Measurements from ENCODE around the gene TRIM23.
A peak's percentile ranks its signal among the peaks of the same experiment; 100 is the strongest.
"Not testable (repeated sequence)": the region's sequence is repeated elsewhere in the genome, so short reads cannot be mapped to it uniquely, and the experiment has no call there.

Gene TRIM23

GRCh38 chr5:65612298-65612907 is 11.7 kb downstream of the TRIM23 start:
- Mint-ChIP-seq H3K9me3 (no peaks in the 10 kb centered on the region), H3K27me3 (no peaks in the 10 kb centered on the region), H3K27ac (no peak overlapping the region), H3K4me1 (no peaks in the 10 kb centered on the region), H3K4me3 (no peak overlapping the region)
- ATAC-seq (no peak), DNase-seq (no peak)

DNA sequence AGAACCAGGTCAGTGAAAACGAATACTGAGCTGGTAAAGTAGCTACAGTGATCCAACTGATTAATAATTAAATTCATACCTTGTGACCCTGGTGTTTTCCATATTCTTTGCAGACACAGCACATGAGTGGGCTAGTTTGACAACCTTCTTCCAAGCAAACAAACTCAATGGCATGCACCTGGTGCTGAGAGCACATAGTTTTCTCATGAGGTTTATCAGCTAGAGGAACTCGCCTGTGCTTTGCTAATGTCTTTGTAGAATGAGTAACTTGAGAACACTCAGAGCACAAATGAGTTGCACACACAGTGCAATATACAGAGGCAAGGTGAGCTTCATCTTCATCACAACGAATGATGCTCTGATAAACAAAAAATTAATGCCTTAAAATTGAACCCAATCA is 12.6 kb downstream of the TRIM23 start:
- DNase-seq (no peak), ATAC-seq (no peak)
- H3K27me3 Mint-ChIP-seq, result no peaks in the 10 kb centered on the region
- H3K27ac Mint-ChIP-seq, result no peak overlapping the region
- H3K4me3 Mint-ChIP-seq, result no peak overlapping the region
- H3K9me3 Mint-ChIP-seq, result no peaks in the 10 kb centered on the region
- H3K4me1 Mint-ChIP-seq, result no peaks in the 10 kb centered on the region

DNA sequence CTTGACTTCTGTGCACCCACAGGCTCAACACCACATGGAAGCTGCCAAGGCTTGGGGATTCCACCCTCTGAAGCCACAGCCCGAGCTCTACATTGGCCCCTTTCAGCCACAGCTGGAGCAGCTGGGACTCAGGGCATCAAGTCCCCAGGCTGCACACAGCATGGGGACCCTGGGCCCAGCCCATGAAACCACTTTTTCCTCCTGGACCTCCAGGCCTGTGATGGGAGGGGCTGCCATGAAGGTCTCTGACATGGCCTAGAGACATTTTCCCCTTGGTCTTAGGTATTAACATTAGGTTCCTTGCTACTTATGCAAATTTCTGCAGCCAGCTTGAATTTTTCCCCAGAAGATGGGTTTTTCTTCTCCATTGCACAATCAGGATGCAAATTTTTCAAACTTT is 22.4 kb downstream of the TRIM23 start:
- ATAC-seq, H3K4me3 Mint-ChIP-seq: not testable (repeated sequence)
- peaks cover 15 to 27% of the 10 kb centered on the region in 2 donors for H3K9me3 Mint-ChIP-seq

DNA sequence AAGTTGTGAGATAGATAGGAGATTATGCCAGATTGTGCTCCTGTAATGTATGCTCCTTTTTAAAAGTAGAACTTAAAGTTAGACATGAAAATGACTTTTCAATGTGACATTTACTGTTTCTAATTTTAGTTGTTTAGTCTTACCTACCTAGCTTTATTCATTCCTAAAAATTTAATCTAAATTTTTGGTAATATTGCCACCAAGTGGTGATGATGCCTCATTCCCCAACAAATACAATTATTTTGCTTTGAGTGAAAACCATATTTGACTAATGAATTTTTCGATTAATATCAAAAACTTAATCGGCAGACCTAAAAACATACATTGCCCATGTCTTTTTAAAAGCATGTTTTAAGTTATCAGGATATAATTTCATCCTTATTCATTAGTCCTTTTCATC is 35.4 kb downstream of the TRIM23 start:
- no peaks in the 10 kb centered on the region for H3K9me3 Mint-ChIP-seq
- DNase-seq (no peak), ATAC-seq (no peak)
- H3K4me1 Mint-ChIP-seq, result no peaks in the 10 kb centered on the region
- no peak overlapping the region for H3K27ac Mint-ChIP-seq
- no peak overlapping the region for H3K4me3 Mint-ChIP-seq
- no peaks in the 10 kb centered on the region for H3K27me3 Mint-ChIP-seq

More for the DNA sequence above, 22.4 kb downstream of the TRIM23 start:
- H3K4me1 Mint-ChIP-seq, H3K27me3 Mint-ChIP-seq, H3K27ac Mint-ChIP-seq, DNase-seq: not testable (repeated sequence)

- no peaks in the 10 kb centered on the region for H3K27me3 Mint-ChIP-seq
- no peak for ATAC-seq
- H3K4me1 Mint-ChIP-seq, result peaks cover 13% of the 10 kb centered on the region
- no peaks in the 10 kb centered on the region for H3K9me3 Mint-ChIP-seq
- DNase-seq, result no peak
- H3K4me3 Mint-ChIP-seq, result no peak overlapping the region
- H3K27ac Mint-ChIP-seq, result peak overlapping the region; percentile 22 to 27
Measured at GRCh38 chr5:65577141-65577540, 47.0 kb downstream of the TRIM23 start.

DNA sequence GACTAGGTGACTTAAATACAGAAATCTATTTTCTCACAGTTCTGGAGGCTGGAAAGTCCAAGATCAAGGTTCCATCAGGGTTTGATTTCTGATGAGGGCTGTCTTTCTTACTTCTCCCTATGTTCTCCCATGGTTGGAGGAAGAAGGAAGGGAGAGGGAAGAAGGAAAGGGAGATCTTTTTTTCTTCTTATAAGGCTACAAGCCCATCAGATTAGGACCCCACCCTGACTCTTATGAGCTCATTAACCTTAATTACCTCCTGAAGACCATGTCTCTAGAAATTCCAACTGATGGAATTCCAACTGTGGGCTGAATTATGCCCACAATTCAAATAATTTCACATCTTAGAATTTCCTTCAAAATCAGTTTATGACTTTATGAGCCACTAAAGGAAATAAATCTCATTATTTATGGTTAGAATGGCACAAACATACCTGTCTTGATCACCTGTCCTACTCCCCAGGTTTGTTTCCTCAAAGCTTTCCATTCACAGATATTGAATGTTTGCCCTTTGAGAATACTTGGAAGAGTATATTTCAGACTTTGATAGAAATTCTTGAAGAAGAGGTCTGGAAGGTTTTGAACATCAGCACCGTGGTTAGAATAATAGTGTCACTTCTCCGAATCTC is 53.4 kb downstream of the TRIM23 start:
- H3K4me1 Mint-ChIP-seq, result peaks cover 25% of the 10 kb centered on the region

DNA sequence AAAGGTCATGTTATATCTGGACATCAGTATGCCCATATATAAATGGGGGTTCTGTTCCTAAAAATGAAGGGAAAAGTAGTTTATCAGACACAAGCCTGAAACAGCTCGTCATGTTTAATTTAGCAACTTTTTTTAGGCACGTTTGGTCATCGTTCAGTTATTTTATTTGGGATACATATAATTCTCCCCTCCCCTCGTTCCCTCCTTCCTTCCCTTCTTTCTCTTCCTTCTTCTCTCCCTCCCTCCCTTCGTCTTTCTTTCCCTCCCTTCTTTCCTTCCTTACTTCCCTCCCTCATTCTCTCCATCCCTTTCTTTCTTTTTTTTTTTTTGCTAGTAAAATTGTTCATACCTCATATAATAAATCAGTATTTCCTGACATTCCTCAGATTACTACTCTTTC is 57.6 kb downstream of the TRIM23 start:
- ATAC-seq (no peak), DNase-seq (no peak)
- Mint-ChIP-seq H3K9me3 (no peaks in the 10 kb centered on the region), H3K4me1 (peaks cover 41% of the 10 kb centered on the region), H3K27me3 (no peaks in the 10 kb centered on the region), H3K27ac (no peak overlapping the region), H3K4me3 (no peak overlapping the region)

More for the DNA sequence above, 53.4 kb downstream of the TRIM23 start:
- H3K9me3 Mint-ChIP-seq, result no peaks in the 10 kb centered on the region
- no peaks in the 10 kb centered on the region for H3K27me3 Mint-ChIP-seq
- no peak overlapping the region for H3K4me3 Mint-ChIP-seq
- no peak for ATAC-seq
- no peak for DNase-seq
- no peak overlapping the region for H3K27ac Mint-ChIP-seq

GRCh38 chr5:65563777-65564176 is 60.4 kb downstream of the TRIM23 start:
- ATAC-seq (no peak), DNase-seq (no peak)
- H3K27me3 Mint-ChIP-seq, result no peaks in the 10 kb centered on the region
- H3K4me1 Mint-ChIP-seq, result peaks cover 47% of the 10 kb centered on the region
- H3K27ac Mint-ChIP-seq, result peak overlapping the region; percentile 99
- H3K9me3 Mint-ChIP-seq, result no peaks in the 10 kb centered on the region
- peak overlapping the region; percentile 96 for H3K4me3 Mint-ChIP-seq

DNA sequence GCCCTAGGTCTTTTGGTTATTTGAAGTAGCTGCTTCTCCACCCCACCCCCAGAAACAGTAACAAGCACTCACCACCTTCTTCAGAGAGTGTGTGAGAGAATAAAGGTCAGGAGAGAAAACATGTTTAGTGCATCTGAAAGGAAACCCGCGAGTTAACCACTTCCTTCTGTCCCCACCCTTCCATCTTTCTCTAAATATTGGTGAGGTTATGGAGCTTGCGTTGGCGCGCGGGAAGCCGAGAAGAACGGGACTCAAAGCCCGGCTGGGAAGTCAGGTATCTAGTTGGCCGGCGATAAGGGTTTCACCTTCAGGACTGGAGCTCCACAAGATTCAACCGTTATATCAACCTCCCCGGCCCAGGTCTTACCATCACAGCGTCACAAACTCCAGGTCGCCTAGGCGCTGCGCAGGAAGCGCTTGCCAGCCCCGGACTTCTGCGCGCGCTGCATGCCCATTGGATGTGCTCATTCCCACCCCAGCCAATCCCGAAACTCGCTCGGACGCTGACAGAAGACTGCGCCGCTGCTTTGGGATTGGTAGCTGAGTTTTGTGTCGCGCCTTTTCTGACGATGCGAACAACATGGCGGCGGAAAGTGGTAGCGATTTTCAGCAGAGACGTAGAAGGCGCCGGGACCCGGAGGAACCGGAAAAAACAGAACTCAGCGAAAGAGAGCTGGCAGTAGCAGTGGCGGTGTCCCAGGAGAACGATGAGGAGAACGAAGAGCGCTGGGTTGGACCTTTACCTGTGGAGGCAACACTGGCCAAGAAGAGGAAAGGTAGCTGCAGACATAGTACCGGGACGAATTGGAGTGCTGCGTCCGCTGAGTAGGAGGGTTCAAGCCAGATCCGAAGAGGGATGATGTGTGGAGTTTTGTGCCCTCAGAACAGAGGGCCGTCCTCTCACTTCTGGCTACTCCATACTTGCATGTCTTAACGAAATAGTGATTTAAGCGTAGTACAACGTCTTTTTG is 61.1 kb downstream of the TRIM23 start, which contains the start of the genes CENPK and PPWD1:
Gene CENPK, minus strand, starts transcription at position 438 of the 971 bp plus-strand sequence. CDS start 8,261 bp downstream, outside the sequence.
Gene PPWD1, plus strand, starts transcription at position 566 of the 971 bp plus-strand sequence. Its CDS starts 15 bp downstream, at position 581.
- peak; percentile 99 for ATAC-seq
- peak; percentile 92 to 97 for DNase-seq
- H3K4me1 Mint-ChIP-seq, result peaks cover 49% of the 10 kb centered on the region

DNA sequence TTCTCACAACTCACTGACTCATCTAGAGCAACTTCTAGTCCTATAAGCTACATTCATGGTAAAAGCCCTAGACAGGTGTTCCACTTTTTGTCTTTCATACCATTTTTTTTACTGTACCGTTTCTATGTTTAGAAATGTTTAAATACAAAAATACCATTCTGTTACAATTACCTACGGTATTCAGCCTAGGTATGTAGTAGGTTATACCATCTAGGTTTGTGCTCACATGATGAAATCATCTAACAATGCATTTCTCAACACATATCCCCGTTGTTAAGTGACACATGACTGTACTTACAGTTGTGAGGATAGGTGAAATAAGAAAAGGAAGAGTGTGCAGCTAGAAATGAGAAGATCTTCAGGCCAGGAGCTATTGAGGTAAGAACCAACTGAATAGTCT is 67.4 kb downstream of the TRIM23 start:
- ATAC-seq (no peak), DNase-seq (no peak)
- Mint-ChIP-seq H3K4me3 (no peak overlapping the region), H3K4me1 (peaks cover 43% of the 10 kb centered on the region), H3K27ac (no peak overlapping the region), H3K9me3 (no peaks in the 10 kb centered on the region), H3K27me3 (no peaks in the 10 kb centered on the region)

More for the DNA sequence above, 61.1 kb downstream of the TRIM23 start, which contains the start of the genes CENPK and PPWD1:
- Mint-ChIP-seq H3K9me3 (no peaks in the 10 kb centered on the region), H3K4me3 (peak within 1 kb of the TSS; percentile 96), H3K27me3 (no peaks in the 10 kb centered on the region), H3K27ac (peak within 1 kb of the TSS; percentile 99)

- DNase-seq (no peak), ATAC-seq (no peak)
- no peaks in the 10 kb centered on the region for H3K27me3 Mint-ChIP-seq
- no peaks in the 10 kb centered on the region for H3K9me3 Mint-ChIP-seq
- no peak overlapping the region for H3K27ac Mint-ChIP-seq
- H3K4me1 Mint-ChIP-seq, result peaks cover 43% of the 10 kb centered on the region
- H3K4me3 Mint-ChIP-seq, result no peak overlapping the region
Measured at GRCh38 chr5:65556181-65556580, 68.0 kb downstream of the TRIM23 start.

DNA sequence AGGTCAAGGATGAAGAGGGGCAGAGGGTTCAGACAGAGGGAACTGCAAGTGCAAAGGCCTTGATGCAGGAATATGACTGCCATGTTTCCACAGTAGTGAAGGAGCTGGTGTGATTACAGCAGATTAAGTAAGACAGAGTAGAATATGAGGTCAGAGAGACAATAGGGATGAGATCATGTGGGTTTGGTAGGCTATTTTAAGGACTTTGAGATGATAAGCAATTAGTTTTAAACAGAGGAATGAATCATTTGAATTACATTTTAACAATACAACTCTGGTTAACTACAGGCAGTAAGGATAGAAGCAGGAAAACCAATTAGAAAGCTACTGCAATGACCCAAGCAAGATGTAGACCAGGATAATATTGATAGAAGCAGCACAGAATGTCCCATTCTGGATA is 68.8 kb downstream of the TRIM23 start:
- Mint-ChIP-seq H3K4me1 (peaks cover 42% of the 10 kb centered on the region), H3K27ac (no peak overlapping the region)
- no peak for ATAC-seq

DNA sequence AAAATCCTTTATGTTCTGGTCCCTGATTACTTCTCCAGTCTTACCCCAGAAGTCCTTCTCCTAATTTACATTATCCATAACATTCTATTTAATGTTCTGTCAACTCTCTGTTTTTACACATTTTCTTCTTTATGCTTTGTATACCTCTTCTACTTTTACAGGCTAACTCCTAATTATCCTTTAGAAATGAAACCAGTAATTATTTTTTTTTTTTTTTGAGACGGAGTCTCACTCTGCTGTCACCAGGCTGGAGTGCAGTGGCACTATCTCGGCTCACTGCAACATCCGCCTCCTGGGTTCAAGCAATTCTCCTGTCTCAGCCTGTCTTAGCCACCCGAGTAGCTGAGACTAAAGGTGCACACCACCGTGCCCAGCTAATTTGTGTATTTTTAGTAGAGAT is 70.2 kb downstream of the TRIM23 start:
- DNase-seq, result no peak
- no peak overlapping the region for H3K27ac Mint-ChIP-seq
- no peak for ATAC-seq
- peaks cover 37% of the 10 kb centered on the region for H3K4me1 Mint-ChIP-seq
- H3K9me3 Mint-ChIP-seq, result no peaks in the 10 kb centered on the region
- H3K27me3 Mint-ChIP-seq, result no peaks in the 10 kb centered on the region
- no peak overlapping the region for H3K4me3 Mint-ChIP-seq

More for the DNA sequence above, 68.8 kb downstream of the TRIM23 start:
- no peak overlapping the region for H3K4me3 Mint-ChIP-seq
- H3K27me3 Mint-ChIP-seq, result no peaks in the 10 kb centered on the region
- DNase-seq, result no peak
- no peaks in the 10 kb centered on the region for H3K9me3 Mint-ChIP-seq

DNA sequence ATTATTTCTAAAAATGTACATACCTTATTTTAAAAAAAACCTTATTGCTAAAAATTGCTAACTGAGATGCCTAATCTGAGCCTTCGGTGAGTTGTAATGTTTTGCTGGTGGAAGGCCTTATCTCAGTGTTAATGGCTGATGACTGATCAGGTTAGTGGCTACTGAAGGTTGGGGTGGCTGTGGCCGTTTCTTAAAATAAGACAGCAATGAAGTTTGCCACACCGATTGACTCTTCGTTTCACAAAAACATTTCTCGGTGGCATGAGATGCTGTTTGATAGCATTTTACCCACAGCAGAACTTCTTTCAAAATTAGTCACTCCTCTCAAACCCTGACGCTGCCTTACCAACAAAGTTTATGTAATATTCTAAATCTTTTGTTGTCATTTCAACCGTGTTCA is 75.9 kb downstream of the TRIM23 start:
- Mint-ChIP-seq H3K9me3 (no peaks in the 10 kb centered on the region), H3K4me1 (peaks cover under 1% of the 10 kb centered on the region), H3K27ac (no peak overlapping the region), H3K4me3 (no peak overlapping the region), H3K27me3 (no peaks in the 10 kb centered on the region)
- DNase-seq, result no peak
- no peak for ATAC-seq

GRCh38 chr5:65546141-65546540 is 78.0 kb downstream of the TRIM23 start:
- H3K27me3 Mint-ChIP-seq, result no peaks in the 10 kb centered on the region
- ATAC-seq, result no peak
- no peak overlapping the region for H3K27ac Mint-ChIP-seq
- no peak overlapping the region for H3K4me3 Mint-ChIP-seq
- no peak for DNase-seq
- no peaks in the 10 kb centered on the region for H3K9me3 Mint-ChIP-seq
- no peaks in the 10 kb centered on the region for H3K4me1 Mint-ChIP-seq

Measured in stimulated activated naive CD8-positive, alpha-beta T cell treated with anti-CD3 and anti-CD28 coated beads, Interleukin-15, amount 100 ng/mL, for 72 hours (primary cell).